Measurements from ENCODE around the gene GMNC. TPM values are rescaled to one million over a fixed set of nuclear protein-coding genes. Genes with fewer than 3 reads are reported as not detected.

GMNC gene
- total and polyA plus RNA-seq, 2 of the 13 experiments (the other 11 are each of a cell fraction or from before 2014, with no cell fraction given) = not detected

GRCh38 chr3:190849607-190850006 is 12.9 kb downstream of the GMNC start:
- 67% methylated on average over 1 of the region's 1 CpG for WGBS (ENCODE audit: low lambda C conversion rate)
- H3K4me1 ChIP-seq (ENCODE audit: insufficient read depth, low read length) = no peaks in the 10 kb centered on the region
- POLR2A ChIA-PET = no interaction called here
- DNase-seq (ENCODE audit: low spot score) (no peak), ATAC-seq (no peak), FAIRE-seq (no peak)
- in situ Hi-C loops (cut with HindIII; ENCODE audit: extremely low pct_ligation_motif_present, low pct_unique_long_range_greater_than_20kb) (no loop called here), intact Hi-C loops (cut with micrococcal nuclease; ENCODE audit: unreplicated experiment) (no loop called here)
- H3K79me2 ChIP-seq (ENCODE audit: insufficient read depth, low read length) = no peaks in the 10 kb centered on the region
- no peak overlapping the region for H3K4me2 ChIP-seq (ENCODE audit: low read depth, low read length)
- H3K27me3 ChIP-seq (ENCODE audit: control insufficient read depth in 1 of 2, insufficient read depth in 2 of 2, low read length in 2 of 2) = no peaks in the 10 kb centered on the region
- no TSS peak for BruUV-seq (replicated peaks)
- no peak for TF ChIP-seq EEA1 (CRISPR knock-in tag; IDR thresholded peaks at IDR 0.05; ENCODE audit: borderline replicate concordance)
- TF ChIP-seq ZNF232 (CRISPR knock-in tag; IDR thresholded peaks at IDR 0.05; ENCODE audit: borderline replicate concordance) = no peak
- TF ChIP-seq ZNF564 (CRISPR knock-in tag; IDR thresholded peaks at IDR 0.05) = no peak
- no peak for TF ChIP-seq ZNF160 (CRISPR knock-in tag; IDR thresholded peaks at IDR 0.05)
- no peak for TF ChIP-seq DPF2 (CRISPR knock-in tag; IDR thresholded peaks at IDR 0.05; ENCODE audit: borderline replicate concordance, low read depth)
- TF ChIP-seq ZNF607 (CRISPR knock-in tag; IDR thresholded peaks at IDR 0.05; ENCODE audit: borderline replicate concordance) = no peak
- no peak for TF ChIP-seq IRF2 (CRISPR knock-in tag; IDR thresholded peaks at IDR 0.05)
- TF ChIP-seq HDAC2 (CRISPR knock-in tag; IDR thresholded peaks at IDR 0.05) = no peak
- no peak for TF ChIP-seq ZNF766 (CRISPR knock-in tag; IDR thresholded peaks at IDR 0.05; ENCODE audit: borderline replicate concordance)
- no peak for TF ChIP-seq ZFP37 (CRISPR knock-in tag; IDR thresholded peaks at IDR 0.05; ENCODE audit: borderline replicate concordance)
- TF ChIP-seq PAX8 (CRISPR knock-in tag; IDR thresholded peaks at IDR 0.05; ENCODE audit: borderline replicate concordance) = no peak
- TF ChIP-seq ZNF891 (CRISPR knock-in tag; IDR thresholded peaks at IDR 0.05) = no peak
- no peak for TF ChIP-seq MED13 (CRISPR knock-in tag; IDR thresholded peaks at IDR 0.05)
- TF ChIP-seq NR2F2 (IDR thresholded peaks at IDR 0.05; ENCODE audit: borderline replicate concordance, low read depth) = no peak
- no peak overlapping the region for H3K4me3 ChIP-seq (replicated peaks in 1 of 3; ENCODE audit: insufficient read depth in 1 of 3, low read depth in 2 of 3, low read length in 3 of 3)
- CTCF ChIA-PET (ENCODE audit: low intra/inter-chr PET ratio, low total read pairs) = no interaction called here
- no peaks in the 10 kb centered on the region for H3K9me3 ChIP-seq (ENCODE audit: low read length)
- H4K20me1 ChIP-seq (ENCODE audit: insufficient read depth, low read length) = no peaks in the 10 kb centered on the region
- no peak overlapping the region for H3K9ac ChIP-seq (ENCODE audit: insufficient read depth, low read depth, low read length)
- no peaks in the 10 kb centered on the region for H3K36me3 ChIP-seq (replicated peaks in 1 of 2; ENCODE audit: control insufficient read depth in 1 of 2, insufficient read depth in 2 of 2, low read length in 2 of 2)
- no peak overlapping the region for H3K27ac ChIP-seq (ENCODE audit: extremely low read length, insufficient read depth, low read length)
- H2AFZ ChIP-seq (ENCODE audit: low read length) = no peak overlapping the region

Data from HepG2 (cell line).